HEK293 (cell line): Measurements from ENCODE around the gene EPM2A.

Experiments
- CTCF ChIP-seq: fragments of 450-650 bp; formaldehyde crosslinking; IDR thresholded peaks from 2 replicates; pipeline ENCODE4 v1.5.1; 2016; ENCODE audit warnings: missing biosample characterization, missing genetic modification characterization
- KLF7 ChIP-seq: fragments of 450-650 bp; formaldehyde crosslinking; IDR thresholded peaks from 2 replicates; pipeline ENCODE4 v1.5.1; 2016; ENCODE audit warnings: missing biosample characterization, missing genetic modification characterization, borderline replicate concordance
- PATZ1 ChIP-seq: fragments of 450-650 bp; formaldehyde crosslinking; IDR thresholded peaks from 2 replicates; pipeline ENCODE4 v1.5.1; 2016; ENCODE audit warnings: missing biosample characterization, missing genetic modification characterization
- SETDB1 ChIP-seq: IDR thresholded peaks from one replicate; pipeline ENCODE4 v1.6.1; 2017; ENCODE audit warnings: mild to moderate bottlenecking, low read length, moderate library complexity, mixed read lengths; ENCODE audit not compliant: insufficient read length
- ZBTB17 ChIP-seq: fragments of 450-650 bp; formaldehyde crosslinking; IDR thresholded peaks from 2 replicates; pipeline ENCODE4 v1.5.1; 2016; ENCODE audit warnings: missing biosample characterization, missing genetic modification characterization
- ZFP3 ChIP-seq: fragments of 450-650 bp; formaldehyde crosslinking; IDR thresholded peaks from 2 replicates; pipeline ENCODE4 v1.5.1; 2016; ENCODE audit warnings: low read depth, missing biosample characterization, missing genetic modification characterization
- ZNF157 ChIP-seq: fragments of 450-650 bp; formaldehyde crosslinking; IDR thresholded peaks from 2 replicates; pipeline ENCODE4 v1.5.1; 2016; ENCODE audit warnings: missing biosample characterization, missing genetic modification characterization
- ZNF23 ChIP-seq: fragments of 450-650 bp; formaldehyde crosslinking; IDR thresholded peaks from 2 replicates; pipeline ENCODE4 v1.5.1; 2016; ENCODE audit warnings: missing biosample characterization, missing genetic modification characterization, borderline replicate concordance
- ZNF473 ChIP-seq: fragments of 450-650 bp; formaldehyde crosslinking; IDR thresholded peaks from 2 replicates; pipeline ENCODE4 v1.5.1; 2017; ENCODE audit warnings: missing biosample characterization, missing genetic modification characterization
- ZNF747 ChIP-seq: fragments of 450-650 bp; formaldehyde crosslinking; IDR thresholded peaks from 2 replicates; pipeline ENCODE4 v1.5.1; 2016; ENCODE audit warnings: missing biosample characterization, missing genetic modification characterization
- TF ChIP-seq, protein P1 (sequence below): fragments of 450-650 bp; formaldehyde crosslinking; IDR thresholded peaks from 2 replicates; pipeline ENCODE4 v1.5.1; 2016; ENCODE audit warnings: missing biosample characterization, missing genetic modification characterization
- TF ChIP-seq, protein P2 (sequence below): fragments of 450-650 bp; formaldehyde crosslinking; conservative IDR thresholded peaks from 2 replicates; pipeline ENCODE4 v1.5.1; 2016; ENCODE audit warnings: low read depth, missing biosample characterization, missing genetic modification characterization

- TF ChIP-seq KLF7 (tag by site-specific recombination) (no peak), CTCF (tag by site-specific recombination) (no peak), ZBTB17 (tag by site-specific recombination) (no peak), SETDB1 (no peak), ZFP3 (tag by site-specific recombination) (no peak), ZNF473 (tag by site-specific recombination) (no peak), PATZ1 (tag by site-specific recombination) (no peak), ZNF747 (no peak), ZNF157 (tag by site-specific recombination) (no peak), ZNF23 (no peak)
- TF ChIP-seq, protein P1, sequence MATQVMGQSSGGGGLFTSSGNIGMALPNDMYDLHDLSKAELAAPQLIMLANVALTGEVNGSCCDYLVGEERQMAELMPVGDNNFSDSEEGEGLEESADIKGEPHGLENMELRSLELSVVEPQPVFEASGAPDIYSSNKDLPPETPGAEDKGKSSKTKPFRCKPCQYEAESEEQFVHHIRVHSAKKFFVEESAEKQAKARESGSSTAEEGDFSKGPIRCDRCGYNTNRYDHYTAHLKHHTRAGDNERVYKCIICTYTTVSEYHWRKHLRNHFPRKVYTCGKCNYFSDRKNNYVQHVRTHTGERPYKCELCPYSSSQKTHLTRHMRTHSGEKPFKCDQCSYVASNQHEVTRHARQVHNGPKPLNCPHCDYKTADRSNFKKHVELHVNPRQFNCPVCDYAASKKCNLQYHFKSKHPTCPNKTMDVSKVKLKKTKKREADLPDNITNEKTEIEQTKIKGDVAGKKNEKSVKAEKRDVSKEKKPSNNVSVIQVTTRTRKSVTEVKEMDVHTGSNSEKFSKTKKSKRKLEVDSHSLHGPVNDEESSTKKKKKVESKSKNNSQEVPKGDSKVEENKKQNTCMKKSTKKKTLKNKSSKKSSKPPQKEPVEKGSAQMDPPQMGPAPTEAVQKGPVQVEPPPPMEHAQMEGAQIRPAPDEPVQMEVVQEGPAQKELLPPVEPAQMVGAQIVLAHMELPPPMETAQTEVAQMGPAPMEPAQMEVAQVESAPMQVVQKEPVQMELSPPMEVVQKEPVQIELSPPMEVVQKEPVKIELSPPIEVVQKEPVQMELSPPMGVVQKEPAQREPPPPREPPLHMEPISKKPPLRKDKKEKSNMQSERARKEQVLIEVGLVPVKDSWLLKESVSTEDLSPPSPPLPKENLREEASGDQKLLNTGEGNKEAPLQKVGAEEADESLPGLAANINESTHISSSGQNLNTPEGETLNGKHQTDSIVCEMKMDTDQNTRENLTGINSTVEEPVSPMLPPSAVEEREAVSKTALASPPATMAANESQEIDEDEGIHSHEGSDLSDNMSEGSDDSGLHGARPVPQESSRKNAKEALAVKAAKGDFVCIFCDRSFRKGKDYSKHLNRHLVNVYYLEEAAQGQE (tag by site-specific recombination): no peak
- TF ChIP-seq, protein P2, sequence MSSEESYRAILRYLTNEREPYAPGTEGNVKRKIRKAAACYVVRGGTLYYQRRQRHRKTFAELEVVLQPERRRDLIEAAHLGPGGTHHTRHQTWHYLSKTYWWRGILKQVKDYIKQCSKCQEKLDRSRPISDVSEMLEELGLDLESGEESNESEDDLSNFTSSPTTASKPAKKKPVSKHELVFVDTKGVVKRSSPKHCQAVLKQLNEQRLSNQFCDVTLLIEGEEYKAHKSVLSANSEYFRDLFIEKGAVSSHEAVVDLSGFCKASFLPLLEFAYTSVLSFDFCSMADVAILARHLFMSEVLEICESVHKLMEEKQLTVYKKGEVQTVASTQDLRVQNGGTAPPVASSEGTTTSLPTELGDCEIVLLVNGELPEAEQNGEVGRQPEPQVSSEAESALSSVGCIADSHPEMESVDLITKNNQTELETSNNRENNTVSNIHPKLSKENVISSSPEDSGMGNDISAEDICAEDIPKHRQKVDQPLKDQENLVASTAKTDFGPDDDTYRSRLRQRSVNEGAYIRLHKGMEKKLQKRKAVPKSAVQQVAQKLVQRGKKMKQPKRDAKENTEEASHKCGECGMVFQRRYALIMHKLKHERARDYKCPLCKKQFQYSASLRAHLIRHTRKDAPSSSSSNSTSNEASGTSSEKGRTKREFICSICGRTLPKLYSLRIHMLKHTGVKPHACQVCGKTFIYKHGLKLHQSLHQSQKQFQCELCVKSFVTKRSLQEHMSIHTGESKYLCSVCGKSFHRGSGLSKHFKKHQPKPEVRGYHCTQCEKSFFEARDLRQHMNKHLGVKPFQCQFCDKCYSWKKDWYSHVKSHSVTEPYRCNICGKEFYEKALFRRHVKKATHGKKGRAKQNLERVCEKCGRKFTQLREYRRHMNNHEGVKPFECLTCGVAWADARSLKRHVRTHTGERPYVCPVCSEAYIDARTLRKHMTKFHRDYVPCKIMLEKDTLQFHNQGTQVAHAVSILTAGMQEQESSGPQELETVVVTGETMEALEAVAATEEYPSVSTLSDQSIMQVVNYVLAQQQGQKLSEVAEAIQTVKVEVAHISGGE (tag by site-specific recombination): no peak
These were observed 146.3 kb downstream of the EPM2A start for GRCh38 chr6:145588981-145589380.
